ENCODE data around the gene APPL2. TPM values are rescaled to one million over a fixed set of nuclear protein-coding genes. Genes with fewer than 3 reads are reported as not detected.

APPL2 gene
- total and polyA plus RNA-seq, 2 experiments from 2014 or later = 83.0 to 122 TPM

- H3K79me2 ChIP-seq (ENCODE audit: insufficient read depth) = no peaks in the 10 kb centered on the region
- DNase-seq = peak; percentile 50
- in situ Hi-C loops (cut with MboI) = no loop called here
These were observed 43.6 kb upstream of the APPL2 start for GRCh38 chr12:105279460-105280056.

GRCh38 chr12:105278043-105278697 lies 42.2 kb upstream of the APPL2 start:
- Histone ChIP-seq H3K27me3 (replicated peaks; ENCODE audit: insufficient read depth) (no peaks in the 10 kb centered on the region), H3K36me3 (ENCODE audit: low read depth) (no peaks in the 10 kb centered on the region), H3K4me3 (no peak overlapping the region), H3K9me3 (ENCODE audit: low read depth) (no peaks in the 10 kb centered on the region), H3K9me2 (ENCODE audit: insufficient read depth) (no peaks in the 10 kb centered on the region), H3K27ac (no peak overlapping the region), H3F3A (ENCODE audit: insufficient read depth) (no peaks in the 10 kb centered on the region), H3K79me2 (ENCODE audit: insufficient read depth) (no peaks in the 10 kb centered on the region), H3K9ac (no peak overlapping the region), H3K4me1 (ENCODE audit: insufficient read depth) (no peaks in the 10 kb centered on the region), H2AFZ (0 out of 2 replicates have a peak overlapping the region, but pooled peaks have one; percentile 21), H4K20me1 (ENCODE audit: insufficient read depth) (no peaks in the 10 kb centered on the region), H3K4me2 (ENCODE audit: unreplicated experiment) (no peak overlapping the region)
- peak; percentile 75 for DNase-seq
- no peak for TF ChIP-seq EZH2 (IDR thresholded peaks at IDR 0.05; ENCODE audit: insufficient read depth, poor library complexity, severe bottlenecking)
- TF ChIP-seq EZH2phosphoT487 (IDR thresholded peaks at IDR 0.05; ENCODE audit: insufficient read depth, low read depth) = no peak
- in situ Hi-C loops (cut with MboI) = no loop called here
- WGBS, 2 experiments (ENCODE audit: low coverage in 1 of 2, low lambda C conversion rate in 2 of 2, missing lambda C conversion rate in 2 of 2) = 57 to 59% methylated on average over 4 of the region's 4 CpGs

More at GRCh38 chr12:105279460-105280056, 43.6 kb upstream of the APPL2 start:
- TF ChIP-seq EZH2 (IDR thresholded peaks at IDR 0.05; ENCODE audit: insufficient read depth, poor library complexity, severe bottlenecking) (no peak), EZH2phosphoT487 (IDR thresholded peaks at IDR 0.05; ENCODE audit: insufficient read depth, low read depth) (no peak)
- H3K4me2 ChIP-seq (ENCODE audit: unreplicated experiment) = no peak overlapping the region
- H3K9me3 ChIP-seq (ENCODE audit: low read depth) = no peaks in the 10 kb centered on the region
- H3F3A ChIP-seq (ENCODE audit: insufficient read depth) = no peaks in the 10 kb centered on the region
- no peak overlapping the region for H3K4me3 ChIP-seq
- H3K27me3 ChIP-seq (replicated peaks; ENCODE audit: insufficient read depth) = no peaks in the 10 kb centered on the region
- no peaks in the 10 kb centered on the region for H3K36me3 ChIP-seq (ENCODE audit: low read depth)
- no peak overlapping the region for H3K9ac ChIP-seq
- WGBS, 2 experiments (ENCODE audit: low coverage in 1 of 2, low lambda C conversion rate in 2 of 2, missing lambda C conversion rate in 2 of 2) = 82 to 86% methylated on average over 6 of the region's 6 CpGs
- no peaks in the 10 kb centered on the region for H3K4me1 ChIP-seq (ENCODE audit: insufficient read depth)
- no peak overlapping the region for H2AFZ ChIP-seq
- H3K9me2 ChIP-seq (ENCODE audit: insufficient read depth) = no peaks in the 10 kb centered on the region
- H4K20me1 ChIP-seq (ENCODE audit: insufficient read depth) = no peaks in the 10 kb centered on the region
- no peak overlapping the region for H3K27ac ChIP-seq

GRCh38 chr12:105275997-105276733 lies 40.2 kb upstream of the APPL2 start:
- 90 to 92% methylated on average over 3 of the region's 3 CpGs for WGBS, 2 experiments (ENCODE audit: low coverage in 1 of 2, low lambda C conversion rate in 2 of 2, missing lambda C conversion rate in 2 of 2)
- H3K9me3 ChIP-seq (ENCODE audit: low read depth) = no peaks in the 10 kb centered on the region
- no peak overlapping the region for H3K9ac ChIP-seq
- DNase-seq = no peak
- H3K9me2 ChIP-seq (ENCODE audit: insufficient read depth) = no peaks in the 10 kb centered on the region
- in situ Hi-C loops (cut with MboI) = no loop called here
- no peaks in the 10 kb centered on the region for H3K79me2 ChIP-seq (ENCODE audit: insufficient read depth)
- H3K4me1 ChIP-seq (ENCODE audit: insufficient read depth) = peaks cover 5% of the 10 kb centered on the region
- no peaks in the 10 kb centered on the region for H3K36me3 ChIP-seq (ENCODE audit: low read depth)
- 0 out of 2 replicates have a peak, but pooled peaks cover 3% of the 10 kb centered on the region for H3F3A ChIP-seq (ENCODE audit: insufficient read depth)
- H3K27me3 ChIP-seq (replicated peaks; ENCODE audit: insufficient read depth) = no peaks in the 10 kb centered on the region
- no peak overlapping the region for H2AFZ ChIP-seq
- TF ChIP-seq EZH2phosphoT487 (IDR thresholded peaks at IDR 0.05; ENCODE audit: insufficient read depth, low read depth) = no peak
- TF ChIP-seq EZH2 (IDR thresholded peaks at IDR 0.05; ENCODE audit: insufficient read depth, poor library complexity, severe bottlenecking) = no peak
- no peak overlapping the region for H3K27ac ChIP-seq
- no peak overlapping the region for H3K4me3 ChIP-seq
- no peak overlapping the region for H3K4me2 ChIP-seq (ENCODE audit: unreplicated experiment)
- H4K20me1 ChIP-seq (ENCODE audit: insufficient read depth) = no peaks in the 10 kb centered on the region

GRCh38 chr12:105274571-105274970 lies 38.6 kb upstream of the APPL2 start:
- H4K20me1 ChIP-seq (ENCODE audit: insufficient read depth) = no peaks in the 10 kb centered on the region
- no peak for TF ChIP-seq EZH2phosphoT487 (IDR thresholded peaks at IDR 0.05; ENCODE audit: insufficient read depth, low read depth)
- TF ChIP-seq EZH2 (IDR thresholded peaks at IDR 0.05; ENCODE audit: insufficient read depth, poor library complexity, severe bottlenecking) = no peak
- no peak overlapping the region for H2AFZ ChIP-seq
- H3K27ac ChIP-seq = no peak overlapping the region
- H3K79me2 ChIP-seq (ENCODE audit: insufficient read depth) = no peaks in the 10 kb centered on the region
- no peak overlapping the region for H3K4me2 ChIP-seq (ENCODE audit: unreplicated experiment)
- no peaks in the 10 kb centered on the region for H3K9me2 ChIP-seq (ENCODE audit: insufficient read depth)
- H3K4me3 ChIP-seq = no peak overlapping the region
- no peak overlapping the region for H3K9ac ChIP-seq
- no peaks in the 10 kb centered on the region for H3K36me3 ChIP-seq (ENCODE audit: low read depth)
- peaks cover 21% of the 10 kb centered on the region for H3K4me1 ChIP-seq (ENCODE audit: insufficient read depth)
- H3K27me3 ChIP-seq (replicated peaks; ENCODE audit: insufficient read depth) = no peaks in the 10 kb centered on the region
- H3K9me3 ChIP-seq (ENCODE audit: low read depth) = no peaks in the 10 kb centered on the region
- WGBS, 2 experiments (ENCODE audit: low coverage in 1 of 2, low lambda C conversion rate in 2 of 2, missing lambda C conversion rate in 2 of 2) = 91 to 92% methylated on average over 5 of the region's 5 CpGs
- DNase-seq = no peak
- peaks cover 12% of the 10 kb centered on the region; the same call in 1 of the 2 replicates for H3F3A ChIP-seq (ENCODE audit: insufficient read depth)
- in situ Hi-C loops (cut with MboI) = no loop called here
